Psoas muscle (tissue), 8 donors: ENCODE results near the gene BICRAL. TPM values are rescaled to one million over a fixed set of nuclear protein-coding genes. Genes with fewer than 3 reads are reported as not detected.

ENCODE experiments used
- ATAC-seq, 4 donors: fragments of 200-7000 bp; cut with Tn5 transposase; one replicate each; pipeline ENCODE4 v1.9.1; 2020; ENCODE audit warnings: moderate library complexity in 3 of 4, mild to moderate bottlenecking in 2 of 4
- DNase-seq, 2 donors: peaks; one replicate each; pipeline ENCODE4 v3.0.0-alpha.2; 2020
- H3K27ac ChIP-seq: fragments of 200-600 bp; one replicate; pipeline ENCODE4 v1.8.0; 2022
- H3K27me3 ChIP-seq, 3 donors: fragments of 200-600 bp in 1 of 3; one replicate each; pipeline versions ENCODE4 v1.6.1 to v1.8.0; 2013 to 2022; ENCODE audit warnings: low read length in 2 of 3, mild to moderate bottlenecking in 2 of 3, moderate library complexity in 1 of 3; ENCODE audit not compliant: insufficient read depth in 3 of 3
- H3K36me3 ChIP-seq, 2 donors: fragments of 200-600 bp in 1 of 2; one replicate each; pipeline versions ENCODE4 v1.6.1 to v1.8.0; 2013 to 2022; ENCODE audit warnings: low read depth in 1 of 2, mild to moderate bottlenecking in 1 of 2, moderate library complexity in 1 of 2; ENCODE audit not compliant: insufficient read depth in 1 of 2
- H3K4me1 ChIP-seq: fragments of 200-600 bp; one replicate; pipeline ENCODE4 v1.8.0; 2022
- H3K4me3 ChIP-seq: fragments of 200-600 bp; one replicate; pipeline ENCODE4 v1.8.0; 2022; ENCODE audit warnings: mild to moderate bottlenecking
- H3K9me3 ChIP-seq: fragments of 200-600 bp; one replicate; pipeline ENCODE4 v1.8.0; 2022
- WGBS, 3 donors: extraction: QIAGEN DNeasy Blood & Tissue Kit; methylation state at CpG; one replicate each; pipeline versions ENCODE4 v1.1.6 to v1.1.7; 2013; 5-methylcytosine and 5-hydroxymethylcytosine counted together
- intact Hi-C, 2 donors: fragments of 100-400 bp; cut with DNase I; formaldehyde crosslinking; loops; one replicate each; pipeline versions ENCODE4 v1.11.0 to v1.14.2; 2022
- polyA plus RNA-seq, 3 donors: library from polyadenylated mRNA; stranded (reverse); fragments of 200-250 nt; gene quantifications; one replicate each; pipeline ENCODE4 v1.2.3, GENCODE V29; 2013
- total RNA-seq, 4 donors: library from RNA; stranded (reverse); fragmentation: NEBNext Ultra II Directional in 2 of 4; extraction: Animal tissue kit (Norgen Biotek cat#: 25700) in 2 of 4; gene quantifications; one replicate each; pipeline versions ENCODE4 v1.2.1 to v1.2.4, GENCODE V29; 2021 to 2023
- TF ChIP-seq, protein P1 (sequence below): fragments of 200-600 bp; IDR thresholded peaks from one replicate; pipeline ENCODE4 v1.8.0; 2022; ENCODE audit warnings: antibody characterized with exemption
- donor health status: healthy with polysubstance abuse.
- donor health status: DM: no; HTN: no; CAD: no; lungs with moderate emphysema.
- donor health status: Bipolar disorder and iron deficiency.
- donor health status: healthy.
- donor health status: DM: yes; HTN: yes; CAD: no.
- donor health status: DM: no; HTN: no; CAD: no.
- donor health status: DM: no; HTN: no; CAD: no.
- donor health status: DM: yes; HTN: yes; CAD: no.

BICRAL gene
- total and polyA plus RNA-seq, 7 donors: 2.8 to 12.2 (median 6.2) TPM

DNA sequence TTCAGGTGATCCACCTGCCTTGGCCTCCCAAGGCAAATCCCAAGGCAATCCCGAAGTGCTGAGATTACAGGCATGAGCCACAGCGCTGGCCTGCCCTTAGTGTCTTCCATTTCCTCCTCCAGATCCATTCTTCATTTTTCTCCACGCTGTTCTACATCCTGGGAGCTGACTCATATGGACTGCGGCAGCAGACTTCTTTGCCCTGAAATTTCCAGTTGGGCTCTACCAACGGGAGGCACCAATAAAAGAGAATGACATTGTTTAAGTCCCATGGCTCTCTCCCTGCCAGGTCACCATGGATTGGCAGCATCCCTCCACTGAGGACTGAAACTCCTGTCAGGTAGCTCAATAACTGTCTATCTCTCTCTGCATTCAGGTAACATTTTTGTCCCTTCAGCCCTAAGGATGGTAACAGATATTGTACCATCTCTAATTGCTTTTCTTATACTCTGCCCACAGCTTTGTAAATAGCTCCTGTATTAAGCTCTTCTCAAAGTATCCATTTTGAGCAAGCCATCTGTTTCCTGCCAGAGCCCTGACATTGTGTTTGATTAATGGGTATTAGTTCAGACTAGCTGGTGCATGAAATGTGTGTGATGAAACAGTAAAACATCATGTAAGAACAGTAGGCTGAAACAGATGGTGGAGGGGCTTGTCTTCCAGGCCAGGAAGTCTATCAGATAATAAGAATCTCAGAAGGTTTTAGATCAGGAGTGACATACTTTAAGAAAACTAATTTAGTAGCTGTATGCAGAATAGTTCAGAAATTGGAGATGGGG lies 39.5 kb upstream of the BICRAL start:
- no peaks in the 10 kb centered on the region for H3K9me3 ChIP-seq
- no peak for ATAC-seq
- intact Hi-C loops: no loop called here
- H3K4me1 ChIP-seq: peaks cover 20% of the 10 kb centered on the region
- no peak for DNase-seq
- H3K4me3 ChIP-seq: no peak overlapping the region
- TF ChIP-seq, protein P1, sequence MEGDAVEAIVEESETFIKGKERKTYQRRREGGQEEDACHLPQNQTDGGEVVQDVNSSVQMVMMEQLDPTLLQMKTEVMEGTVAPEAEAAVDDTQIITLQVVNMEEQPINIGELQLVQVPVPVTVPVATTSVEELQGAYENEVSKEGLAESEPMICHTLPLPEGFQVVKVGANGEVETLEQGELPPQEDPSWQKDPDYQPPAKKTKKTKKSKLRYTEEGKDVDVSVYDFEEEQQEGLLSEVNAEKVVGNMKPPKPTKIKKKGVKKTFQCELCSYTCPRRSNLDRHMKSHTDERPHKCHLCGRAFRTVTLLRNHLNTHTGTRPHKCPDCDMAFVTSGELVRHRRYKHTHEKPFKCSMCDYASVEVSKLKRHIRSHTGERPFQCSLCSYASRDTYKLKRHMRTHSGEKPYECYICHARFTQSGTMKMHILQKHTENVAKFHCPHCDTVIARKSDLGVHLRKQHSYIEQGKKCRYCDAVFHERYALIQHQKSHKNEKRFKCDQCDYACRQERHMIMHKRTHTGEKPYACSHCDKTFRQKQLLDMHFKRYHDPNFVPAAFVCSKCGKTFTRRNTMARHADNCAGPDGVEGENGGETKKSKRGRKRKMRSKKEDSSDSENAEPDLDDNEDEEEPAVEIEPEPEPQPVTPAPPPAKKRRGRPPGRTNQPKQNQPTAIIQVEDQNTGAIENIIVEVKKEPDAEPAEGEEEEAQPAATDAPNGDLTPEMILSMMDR: no peak
- 67 to 73% (median 72%) methylated on average over 5 of the region's 5 CpGs for WGBS, 3 donors
- no peaks in the 10 kb centered on the region for H3K27me3 ChIP-seq
- peak overlapping the region; percentile 99 for H3K27ac ChIP-seq
- H3K36me3 ChIP-seq: no peaks in the 10 kb centered on the region

DNA sequence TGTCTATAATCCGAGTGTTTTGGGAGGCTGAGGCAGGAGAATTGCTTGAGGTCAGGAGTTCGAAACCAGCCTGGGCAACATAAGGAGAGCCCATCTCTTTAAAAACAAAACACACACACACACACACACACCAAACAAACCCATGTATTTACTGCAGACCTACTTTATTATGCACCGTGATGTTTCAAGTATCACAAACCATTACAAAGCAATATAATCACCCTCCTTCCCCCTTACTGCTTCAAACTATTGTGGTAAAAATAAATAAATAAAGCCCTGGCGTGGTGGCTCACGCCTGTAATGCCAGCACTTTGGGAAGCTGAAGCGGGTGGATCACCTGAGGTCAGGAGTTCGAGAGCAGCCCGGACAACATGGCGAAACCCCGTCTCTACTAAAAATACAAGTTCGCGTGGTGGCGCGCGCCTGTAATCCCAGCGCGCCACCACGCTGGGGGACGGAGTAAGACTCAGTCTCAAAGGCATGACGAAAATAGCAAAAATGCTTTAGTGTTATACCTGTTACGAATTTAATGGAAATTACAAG lies 37.4 kb upstream of the BICRAL start:
- DNase-seq (no peak), ATAC-seq (no peak)
- H3K36me3 ChIP-seq: no peaks in the 10 kb centered on the region
- H3K27me3 ChIP-seq: no peaks in the 10 kb centered on the region
- intact Hi-C loops: no loop called here
- H3K27ac ChIP-seq: peak overlapping the region; percentile 99
- WGBS, 3 donors: 35 to 38% (median 36%) methylated on average over 21 of the region's 21 CpGs
- H3K9me3 ChIP-seq: no peaks in the 10 kb centered on the region
- H3K4me3 ChIP-seq: peak overlapping the region; percentile 97
- H3K4me1 ChIP-seq: peaks cover 33% of the 10 kb centered on the region
- TF ChIP-seq, protein P1: no peak

DNA sequence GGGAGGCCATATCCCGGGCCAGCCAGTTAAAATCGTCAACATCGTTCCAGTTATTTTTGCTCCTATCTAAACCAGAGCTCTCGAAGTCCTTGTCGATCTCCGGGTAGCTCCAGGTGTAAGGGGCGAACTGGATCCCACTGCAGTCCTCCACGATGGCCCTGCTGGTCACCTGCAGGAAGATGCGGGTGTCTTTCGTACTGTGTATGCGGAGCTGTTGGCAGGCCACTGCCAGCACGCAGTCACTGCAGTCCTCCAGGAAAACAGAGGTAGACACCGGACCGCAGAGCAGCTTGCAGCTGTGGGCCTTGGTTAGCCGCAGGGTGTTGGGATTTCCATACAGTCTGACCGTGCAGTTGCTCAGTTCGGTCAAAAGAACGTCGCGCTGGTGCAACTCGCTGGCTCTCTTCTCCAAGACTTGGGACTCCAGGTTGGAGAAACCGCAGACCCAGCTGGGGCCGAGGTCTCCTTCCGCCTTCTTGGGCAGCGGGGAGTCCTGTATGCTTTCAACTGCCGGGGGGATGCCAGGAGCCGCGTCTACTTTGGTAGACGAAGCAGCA lies 36.7 kb upstream of the BICRAL start:
- ATAC-seq (peak; percentile 56 to 67 (median 56)), DNase-seq (peak; percentile 40 to 77)
- Histone ChIP-seq H3K27me3 (no peaks in the 10 kb centered on the region), H3K27ac (peak overlapping the region; percentile 99), H3K9me3 (no peaks in the 10 kb centered on the region), H3K4me3 (peak overlapping the region; percentile 97), H3K4me1 (peaks cover 33% of the 10 kb centered on the region), H3K36me3 (no peaks in the 10 kb centered on the region)
- TF ChIP-seq, protein P1: no peak
- WGBS, 3 donors: 0 to 1% (median 1%) methylated on average over 29 of the region's 29 CpGs
- intact Hi-C loops: no loop called here

DNA sequence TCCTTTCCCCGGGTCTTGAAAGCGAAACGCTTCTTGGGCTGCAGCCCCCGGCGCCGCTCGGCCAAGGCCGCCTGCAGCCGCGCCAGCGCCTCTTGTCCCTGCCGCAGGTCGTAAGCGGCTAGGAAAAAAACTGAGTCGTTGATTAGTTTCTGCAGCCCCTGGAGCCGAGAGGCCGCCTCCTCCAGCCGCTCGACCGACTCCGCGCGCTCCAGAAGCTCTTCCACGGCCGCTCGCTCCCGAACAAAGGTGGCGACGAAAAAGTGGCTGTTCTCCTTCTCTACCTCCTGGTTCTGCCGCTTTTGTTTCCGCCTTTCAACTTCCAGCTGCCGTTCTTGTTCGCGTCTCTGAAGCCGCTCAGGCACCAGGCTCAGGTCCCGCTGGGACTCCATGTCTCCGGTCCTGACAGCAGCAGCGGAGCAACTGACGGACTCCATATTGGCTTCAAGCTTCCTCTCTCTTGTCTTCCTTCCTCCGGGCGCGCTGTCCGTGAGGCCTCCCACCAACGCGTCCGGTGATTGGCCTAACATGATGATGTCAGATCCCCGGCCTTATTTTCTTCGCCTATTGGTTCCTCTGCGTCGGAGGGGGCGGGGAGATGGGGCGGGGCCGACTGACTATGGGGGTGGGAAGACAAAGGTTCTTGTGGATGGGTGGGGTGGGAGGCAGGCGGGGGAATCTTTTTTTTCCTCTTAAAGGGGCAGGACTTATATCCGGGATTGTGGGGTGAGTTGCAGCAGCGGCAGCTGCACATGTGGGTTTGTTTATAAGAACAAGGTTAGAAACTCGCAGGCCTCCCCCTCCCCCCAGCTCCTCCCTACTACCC lies 36.0 kb upstream of the BICRAL start, which contains the start of gene TBCC:
Gene TBCC (minus strand): TSS at position 464 of the 823 bp plus-strand sequence. CDS start 30 bp downstream, at position 434.
- 0 to 1% (median 0%) methylated on average over 56 to 57 of the region's 57 CpGs for WGBS, 3 donors
- no peaks in the 10 kb centered on the region for H3K36me3 ChIP-seq
- H3K4me3 ChIP-seq: peak within 1 kb of the TSS; percentile 97
- H3K27ac ChIP-seq: peak within 1 kb of the TSS; percentile 99
- DNase-seq (peak; percentile 95 to 97), ATAC-seq (peak; percentile 86 to 91 (median 87))
- no peaks in the 10 kb centered on the region for H3K9me3 ChIP-seq
- H3K4me1 ChIP-seq: peaks cover 33% of the 10 kb centered on the region
- H3K27me3 ChIP-seq: no peaks in the 10 kb centered on the region
- intact Hi-C loops: loop anchor here (1.0 to 2.0 kb wide), 3 partner anchors 36 to 133 kb away; partner anchors contain the start of genes BICRAL (in 2 of the 2) and RPL7L1 (in 1 of the 2)
- TF ChIP-seq, protein P1: no peak
